GM12872 (cell line): ENCODE measurements around the gene PRKCA.

Experiments
- TF ChIP-seq, protein P1 (sequence below): IDR thresholded peaks from 3 replicates; pipeline ENCODE4 v1.5.1; 2011; ENCODE audit warnings: low read depth, mild to moderate bottlenecking, low read length, moderate library complexity; ENCODE audit not compliant: insufficient read depth

PRKCA gene

GRCh38 chr17:66630828-66631472, 328.5 kb downstream of the PRKCA start:
- TF ChIP-seq, protein P1, sequence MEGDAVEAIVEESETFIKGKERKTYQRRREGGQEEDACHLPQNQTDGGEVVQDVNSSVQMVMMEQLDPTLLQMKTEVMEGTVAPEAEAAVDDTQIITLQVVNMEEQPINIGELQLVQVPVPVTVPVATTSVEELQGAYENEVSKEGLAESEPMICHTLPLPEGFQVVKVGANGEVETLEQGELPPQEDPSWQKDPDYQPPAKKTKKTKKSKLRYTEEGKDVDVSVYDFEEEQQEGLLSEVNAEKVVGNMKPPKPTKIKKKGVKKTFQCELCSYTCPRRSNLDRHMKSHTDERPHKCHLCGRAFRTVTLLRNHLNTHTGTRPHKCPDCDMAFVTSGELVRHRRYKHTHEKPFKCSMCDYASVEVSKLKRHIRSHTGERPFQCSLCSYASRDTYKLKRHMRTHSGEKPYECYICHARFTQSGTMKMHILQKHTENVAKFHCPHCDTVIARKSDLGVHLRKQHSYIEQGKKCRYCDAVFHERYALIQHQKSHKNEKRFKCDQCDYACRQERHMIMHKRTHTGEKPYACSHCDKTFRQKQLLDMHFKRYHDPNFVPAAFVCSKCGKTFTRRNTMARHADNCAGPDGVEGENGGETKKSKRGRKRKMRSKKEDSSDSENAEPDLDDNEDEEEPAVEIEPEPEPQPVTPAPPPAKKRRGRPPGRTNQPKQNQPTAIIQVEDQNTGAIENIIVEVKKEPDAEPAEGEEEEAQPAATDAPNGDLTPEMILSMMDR: no peak

GRCh38 chr17:66632731-66633130, 330.3 kb downstream of the PRKCA start:
- TF ChIP-seq, protein P1: no peak

- TF ChIP-seq, protein P1: no peak
Measured at GRCh38 chr17:66633317-66633965, 331.0 kb downstream of the PRKCA start.

DNA sequence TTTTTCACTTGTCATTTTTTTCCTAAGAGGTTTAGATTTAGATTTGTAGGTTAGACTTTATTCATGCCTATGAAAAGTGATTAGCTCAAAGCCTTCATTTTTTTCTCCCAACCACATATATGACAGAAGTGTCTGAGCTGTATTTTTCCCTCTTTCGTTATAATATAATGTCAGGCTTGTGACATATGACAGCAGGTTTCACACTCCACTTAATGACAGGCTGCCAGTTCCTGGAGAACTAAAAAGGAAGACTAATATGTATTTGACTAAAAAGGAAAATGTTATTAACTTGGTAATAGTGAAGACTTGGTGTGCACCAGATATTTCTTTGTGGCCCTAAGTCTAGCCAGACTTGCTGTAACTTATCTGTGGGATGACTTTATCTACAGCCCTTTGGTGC, 331.8 kb downstream of the PRKCA start:
- TF ChIP-seq, protein P1: no peak

DNA sequence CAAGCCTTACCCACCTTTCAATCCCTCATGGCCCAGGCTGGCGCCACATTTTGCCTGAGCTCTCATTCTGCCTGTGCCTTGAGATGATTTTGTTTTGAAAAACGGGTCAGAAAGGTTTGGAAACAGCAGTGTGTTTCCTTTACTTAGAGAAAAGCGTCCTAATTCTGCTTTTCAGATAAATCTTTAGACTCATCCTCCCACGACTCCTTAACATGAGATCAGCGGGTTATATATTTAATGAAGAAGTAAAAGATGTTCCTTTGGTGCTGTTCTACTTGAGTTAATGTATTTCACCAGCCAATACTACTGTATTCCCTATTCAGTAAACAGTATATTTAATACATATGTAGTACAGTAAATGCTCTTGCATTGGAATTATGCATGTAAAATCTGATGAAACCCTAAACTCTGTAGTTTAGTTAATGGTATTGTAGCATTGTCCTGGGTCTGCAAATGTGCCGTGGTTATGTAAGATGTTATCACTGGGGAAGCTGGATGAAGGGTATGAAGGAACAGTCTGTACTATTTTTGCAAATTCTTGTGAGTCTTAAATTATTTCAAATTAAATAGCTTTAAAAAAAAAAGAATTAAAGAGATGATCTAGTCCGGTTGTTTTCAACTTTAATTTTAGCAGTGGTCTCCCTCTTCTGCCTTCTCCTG, 333.1 kb downstream of the PRKCA start:
- TF ChIP-seq, protein P1: no peak

DNA sequence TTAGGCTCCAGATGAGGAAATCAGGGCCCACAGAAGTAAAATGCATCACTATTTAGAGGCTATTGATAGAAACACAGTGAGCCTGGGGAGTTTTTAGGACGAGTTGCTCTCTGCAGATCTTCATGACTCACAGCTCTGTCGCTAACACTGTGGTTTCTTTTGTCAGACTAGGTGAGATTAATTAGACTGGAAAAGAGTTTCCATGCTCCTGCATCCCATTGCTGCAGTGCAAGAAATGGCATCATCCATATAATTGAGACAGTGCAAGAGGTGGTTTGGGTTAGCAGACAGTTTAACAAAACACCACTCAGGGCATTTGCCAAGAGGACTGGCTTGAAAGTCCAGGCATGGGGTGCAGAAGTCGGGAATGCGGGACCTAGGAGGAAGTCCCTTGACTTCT, 333.7 kb downstream of the PRKCA start:
- TF ChIP-seq, protein P1: no peak

- TF ChIP-seq, protein P1: no peak
Measured at GRCh38 chr17:66637491-66637890, 335.1 kb downstream of the PRKCA start.
